GM12878 (cell line): ENCODE results near the gene PDE3B. TPM values are rescaled to one million over a fixed set of nuclear protein-coding genes. Genes with fewer than 3 reads are reported as not detected.

Source experiments
- ATAC-seq: fragments of 200-7000 bp; cut with Tn5 transposase; 3 replicates; pipeline ENCODE4 v1.9.1; 2020; ENCODE audit warnings: mild to moderate bottlenecking, moderate library complexity
- BruUV-seq: library from RNA; stranded (reverse); fragments of 400-500 nt; replicated peaks from 2 replicates; lab custom pipeline; 2021; lab: Mats Ljungman, UMichigan
- CTCF ChIA-PET: fragments of 300-600 bp; sonication (Branson Sonifier 250); formaldehyde crosslinking; extraction: SDS; loops from one replicate; lab custom pipeline; 2021; ENCODE audit warnings: inconsistent platforms; lab: Yijun Ruan, JAX
- POLR2A ChIA-PET: fragments of 350-600 bp; formaldehyde crosslinking; extraction: SDS; loops from one replicate; lab custom pipeline; 2021; ENCODE audit warnings: inconsistent platforms; lab: Charles Lee
- RAD21 ChIA-PET: fragments of 300-600 bp; sonication (Branson Sonifier 250); formaldehyde crosslinking; loops from one replicate; lab custom pipeline; 2023; ENCODE audit warnings: antibody characterized with exemption; ENCODE audit not compliant: unreplicated experiment; lab: Charles Lee
- SMC1A ChIA-PET: fragments of 300-600 bp; sonication (Branson Sonifier 250); formaldehyde crosslinking; loops from one replicate; lab custom pipeline; 2023; ENCODE audit not compliant: unreplicated experiment, uncharacterized antibody; lab: Charles Lee
- DNase-seq: peaks from one replicate; pipeline ENCODE4 v3.0.0-alpha.2; 2011; ENCODE audit warnings: low read depth, low spot score
- FAIRE-seq: peaks from 3 replicates; lab custom pipeline; 2011; peaks lifted over from hg19 to GRCh38; lab: Jason Lieb, UNC
- H2AFZ ChIP-seq: 2 replicates; pipeline ENCODE4 v1.6.0; 2011; ENCODE audit warnings: low read depth, low read length, control low read depth; ENCODE audit not compliant: control insufficient read depth
- H3K27ac ChIP-seq: 2 replicates; pipeline ENCODE4 v1.5.1; 2011; ENCODE audit warnings: control low read depth; ENCODE audit not compliant: control insufficient read depth, insufficient read depth
- H3K27me3 ChIP-seq, 2 experiments: replicated peaks in 1 of 2; 2 replicates each; pipeline versions ENCODE4 v1.6.0 to v1.6.1; 2011; ENCODE audit warnings: low read length in 1 of 2; ENCODE audit not compliant: control insufficient read depth in 2 of 2, insufficient read depth in 2 of 2
- H3K36me3 ChIP-seq, 2 experiments: 2 replicates each; pipeline ENCODE4 v1.5.1; 2011; ENCODE audit warnings: low read length in 1 of 2; ENCODE audit not compliant: control insufficient read depth in 2 of 2, insufficient read depth in 2 of 2
- H3K4me1 ChIP-seq: 2 replicates; pipeline ENCODE4 v1.6.1; 2011; ENCODE audit warnings: mild to moderate bottlenecking, low read length, moderate library complexity, mixed read lengths; ENCODE audit not compliant: control insufficient read depth, insufficient read depth
- H3K4me2 ChIP-seq: 2 replicates; pipeline ENCODE4 v1.6.0; 2011; ENCODE audit warnings: control low read depth; ENCODE audit not compliant: control insufficient read depth, insufficient read depth
- H3K4me3 ChIP-seq: fragments of 200-600 bp; sonication (generic); 2 replicates; pipeline ENCODE4 v1.5.1; 2016
- H3K79me2 ChIP-seq: 2 replicates; pipeline ENCODE4 v1.6.0; 2011; ENCODE audit warnings: low read length; ENCODE audit not compliant: control insufficient read depth, insufficient read depth
- H3K9ac ChIP-seq: 2 replicates; pipeline ENCODE4 v1.8.0; 2011; ENCODE audit warnings: low read length, control low read depth, mixed read lengths; ENCODE audit not compliant: control insufficient read depth, insufficient read depth
- H3K9me3 ChIP-seq: replicated peaks from 3 replicates; pipeline ENCODE4 v1.5.1; 2011; ENCODE audit warnings: mild to moderate bottlenecking, low read length; ENCODE audit not compliant: control insufficient read depth, insufficient read depth
- H4K20me1 ChIP-seq: 2 replicates; pipeline ENCODE4 v1.6.0; 2011; ENCODE audit not compliant: control insufficient read depth, insufficient read depth
- HDAC6 ChIP-seq: fragments of 200-600 bp; sonication (generic); IDR thresholded peaks from one replicate; pipeline ENCODE4 v1.8.0; 2017; ENCODE audit warnings: antibody characterized with exemption; ENCODE audit not compliant: unreplicated experiment
- MXI1 ChIP-seq: fragments of 150-350 bp; IDR thresholded peaks from 2 replicates; pipeline ENCODE4 v1.6.1; 2011; ENCODE audit warnings: low read depth, mild to moderate bottlenecking, inconsistent platforms, low read length, improper control_type of control experiment
- RAD21 ChIP-seq: IDR thresholded peaks from 2 replicates; pipeline ENCODE4 v1.6.1; 2011; ENCODE audit warnings: mild to moderate bottlenecking, low read depth, low read length, moderate library complexity; ENCODE audit not compliant: insufficient read depth
- SMC3 ChIP-seq: IDR thresholded peaks from 2 replicates; pipeline ENCODE4 v1.6.1; 2011; ENCODE audit warnings: low read length, improper control_type of control experiment, borderline replicate concordance
- WGBS: methylation state at CpG from one replicate; pipeline ENCODE4 v1.1.6; 2016; ENCODE audit warnings: low lambda C conversion rate; ENCODE audit not compliant: insufficient replicate concordance, insufficient coverage; ENCODE audit errors: missing lambda C conversion rate; 5-methylcytosine and 5-hydroxymethylcytosine counted together
- in situ Hi-C: fragments of 300-500 bp; cut with MboI; formaldehyde crosslinking; loops from 9 replicates; pipeline ENCODE4 v1.14.3; 2018; ENCODE audit warnings: mixed read lengths
- intact Hi-C: fragments of 100-400 bp; cut with micrococcal nuclease; formaldehyde crosslinking; loops from one replicate; pipeline ENCODE4 v1.14.2; 2022; ENCODE audit not compliant: unreplicated experiment
- polyA plus RNA-seq, 11 experiments: library from polyadenylated mRNA; depleted of rRNA in 4 of 11; unstranded in 6 of 11; stranded (reverse) in 5 of 11; fragments of >200 nt; fragmentation: Nextera tagmentation in 4 of 11; fragmentation: Illumina TruSeq in 1 of 11; extraction: Ambion mirVana in 4 of 11; extraction: Trizol in 1 of 11; gene quantifications; 1 replicate in 1 of 11; 2 replicates in 10 of 11; pipeline versions ENCODE4 v1.2.1 to v1.2.3, GENCODE V29; 2011 to 2016; ENCODE audit warnings: inconsistent platforms in 2 of 11, missing spikeins in 2 of 11, low read depth in 1 of 11
- total RNA-seq, 4 experiments: library from RNA; depleted of rRNA in 3 of 4; stranded (reverse); fragments of >200 nt in 3 of 4; fragmentation: Illumina TruSeq in 1 of 4; extraction: Trizol in 1 of 4; gene quantifications; 2 replicates each; pipeline versions ENCODE4 v1.2.1 to v1.2.3, GENCODE V29; 2013 to 2021
- TF ChIP-seq, protein P1 (sequence below): fragments of 150-350 bp; IDR thresholded peaks from 2 replicates; pipeline ENCODE4 v1.6.1; 2014; ENCODE audit warnings: mild to moderate bottlenecking, low read depth, low read length

Gene PDE3B
- total and polyA plus RNA-seq, 10 of the 15 experiments (the other 5 are each of a cell fraction or from before 2014, with no cell fraction given), result 0.04 to 3.1 (median 1.9) TPM

DNA sequence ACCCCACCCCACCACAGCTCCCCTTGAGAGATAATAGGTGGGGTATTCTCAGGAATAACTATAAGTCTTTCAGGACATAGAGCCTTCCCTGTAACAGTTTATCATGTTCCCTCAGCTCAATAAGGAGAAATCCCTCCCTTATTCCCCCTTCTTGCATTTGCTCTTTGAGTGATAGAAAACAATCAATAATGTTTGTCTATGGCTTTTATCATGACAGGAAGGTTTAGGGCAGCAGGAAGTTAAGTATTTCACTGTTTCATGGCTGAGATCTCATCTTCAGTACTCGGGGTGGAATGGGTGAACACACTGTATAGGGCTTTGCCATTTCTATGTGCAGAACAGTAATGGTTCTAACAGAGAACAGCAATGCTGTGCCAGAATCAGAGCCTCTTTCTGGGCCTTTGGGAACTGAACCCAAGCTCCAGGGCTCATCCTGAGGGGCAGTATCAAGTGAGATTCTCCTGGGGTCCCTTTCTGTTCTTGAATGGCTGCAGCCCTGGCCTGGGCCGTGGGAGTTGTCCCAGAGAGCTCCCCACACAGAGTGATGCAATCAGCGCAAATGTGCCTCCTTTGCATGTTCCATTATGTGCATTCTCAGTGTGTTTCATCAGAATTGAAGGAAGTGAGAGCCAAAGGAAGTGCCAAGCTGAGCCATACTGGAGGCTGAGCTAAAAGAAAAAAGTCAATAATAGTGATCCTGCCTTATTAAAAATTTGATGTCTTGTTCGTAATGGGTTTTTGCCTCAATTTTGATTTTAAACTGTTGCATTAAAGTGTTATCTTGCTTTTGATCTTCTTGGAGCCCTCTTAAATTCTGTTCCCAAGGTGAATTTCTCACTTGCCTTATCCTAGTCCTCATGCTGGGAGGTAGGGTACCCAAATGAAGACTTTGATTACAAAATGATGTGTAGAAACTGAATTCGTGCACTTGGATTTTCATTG lies 251.3 kb downstream of the PDE3B start:
- in situ Hi-C loops (no loop called here), intact Hi-C loops (loop anchor here (5.0 kb wide), 1 partner anchor 128 kb away; no protein-coding TSS in a partner anchor)
- H3K9ac ChIP-seq, result no peak overlapping the region
- ChIA-PET POLR2A (no interaction called here), SMC1A (interaction anchor here (0.6 kb wide), 1 partner anchor 33 kb away, joined by 3 read pairs; no protein-coding TSS in a partner anchor), CTCF (interaction anchor here (2.3 kb wide), 1 partner anchor 13 kb away, joined by 8 read pairs; no protein-coding TSS in a partner anchor), RAD21 (no interaction called here)
- no peak overlapping the region for H3K27ac ChIP-seq
- ATAC-seq, result no peak
- peaks cover 4% of the 10 kb centered on the region; the same call in 1 of the 2 replicates for H3K4me1 ChIP-seq
- no peaks in the 10 kb centered on the region for H3K9me3 ChIP-seq
- H3K4me3 ChIP-seq, result no peak overlapping the region
- no peak for DNase-seq
- no peak overlapping the region for H3K4me2 ChIP-seq
- H2AFZ ChIP-seq, result no peak overlapping the region
- no peak for TF ChIP-seq SMC3
- TF ChIP-seq HDAC6, result no peak
- BruUV-seq, result no TSS peak
- H3K36me3 ChIP-seq, result no peaks in the 10 kb centered on the region
- H4K20me1 ChIP-seq, result no peaks in the 10 kb centered on the region
- WGBS, result 63% methylated on average over 5 of the region's 5 CpGs
- FAIRE-seq, result no peak
- no peaks in the 10 kb centered on the region for H3K27me3 ChIP-seq
- H3K79me2 ChIP-seq, result no peaks in the 10 kb centered on the region

DNA sequence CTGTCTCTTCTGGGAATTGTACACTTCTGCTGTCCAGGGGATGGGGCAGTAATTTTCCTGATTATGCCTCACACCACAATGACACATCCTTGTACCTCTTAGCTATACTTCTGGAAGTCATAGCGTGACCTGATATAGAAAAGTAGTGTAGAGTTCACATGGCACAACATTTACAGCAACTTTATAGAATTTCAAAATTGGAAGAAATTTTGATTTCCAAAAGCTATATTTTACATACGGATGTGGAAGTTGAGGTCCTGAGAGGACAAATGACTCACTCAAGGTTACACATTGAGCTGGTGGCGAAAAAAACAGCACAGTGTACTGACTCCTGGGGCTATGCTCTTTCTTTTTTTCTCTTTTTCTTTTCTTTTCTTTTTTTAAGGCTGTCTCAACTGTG lies 254.8 kb downstream of the PDE3B start:
- Histone ChIP-seq H3K4me3 (no peak overlapping the region), H3K27ac (no peak overlapping the region), H3K9ac (no peak overlapping the region), H4K20me1 (no peaks in the 10 kb centered on the region), H3K36me3 (no peaks in the 10 kb centered on the region), H3K27me3 (no peaks in the 10 kb centered on the region), H2AFZ (no peak overlapping the region), H3K4me2 (no peak overlapping the region), H3K79me2 (no peaks in the 10 kb centered on the region), H3K4me1 (no peaks in the 10 kb centered on the region), H3K9me3 (no peaks in the 10 kb centered on the region)
- SMC1A ChIA-PET, result interaction anchor here (0.6 kb wide), 1 partner anchor 42 kb away, joined by 3 read pairs; no protein-coding TSS in a partner anchor
- no TSS peak for BruUV-seq
- TF ChIP-seq RAD21, result no peak
- no peak for TF ChIP-seq MXI1
- TF ChIP-seq, protein P1, sequence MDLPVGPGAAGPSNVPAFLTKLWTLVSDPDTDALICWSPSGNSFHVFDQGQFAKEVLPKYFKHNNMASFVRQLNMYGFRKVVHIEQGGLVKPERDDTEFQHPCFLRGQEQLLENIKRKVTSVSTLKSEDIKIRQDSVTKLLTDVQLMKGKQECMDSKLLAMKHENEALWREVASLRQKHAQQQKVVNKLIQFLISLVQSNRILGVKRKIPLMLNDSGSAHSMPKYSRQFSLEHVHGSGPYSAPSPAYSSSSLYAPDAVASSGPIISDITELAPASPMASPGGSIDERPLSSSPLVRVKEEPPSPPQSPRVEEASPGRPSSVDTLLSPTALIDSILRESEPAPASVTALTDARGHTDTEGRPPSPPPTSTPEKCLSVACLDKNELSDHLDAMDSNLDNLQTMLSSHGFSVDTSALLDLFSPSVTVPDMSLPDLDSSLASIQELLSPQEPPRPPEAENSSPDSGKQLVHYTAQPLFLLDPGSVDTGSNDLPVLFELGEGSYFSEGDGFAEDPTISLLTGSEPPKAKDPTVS, result no peak
- FAIRE-seq (no peak), DNase-seq (no peak), ATAC-seq (no peak)
- RAD21 ChIA-PET, result no interaction called here
- intact Hi-C loops, result no loop called here
- WGBS, result 93% methylated on average over 3 of the region's 3 CpGs
- in situ Hi-C loops, result no loop called here
- CTCF ChIA-PET, result interaction anchor here (1.8 kb wide), 1 partner anchor 9 kb away, joined by 13 read pairs; no protein-coding TSS in a partner anchor
- POLR2A ChIA-PET, result no interaction called here
